ENCODE results near the gene LMLN. TPM values are rescaled to one million over a fixed set of nuclear protein-coding genes. Genes with fewer than 3 reads are reported as not detected.

LMLN gene
- polyA plus RNA-seq, 1 of the 3 experiments (the other 2 are of a cell fraction), result 7.4 TPM

GRCh38 chr3:198030726-198031125, 70.7 kb downstream of the LMLN start:
- Histone ChIP-seq H3K4me1 (ENCODE audit: control insufficient read depth in 1 of 2, insufficient read depth in 2 of 2, low read depth in 1 of 2, low read length in 1 of 2) (0 out of 4 replicates have a peak, but pooled peaks cover 0 to 3% of the 10 kb centered on the region in 2 experiments), H3K27ac (ENCODE audit: low read depth in 2 of 2, low read length in 1 of 2) (no peak overlapping the region), H3K27me3 (ENCODE audit: insufficient read depth) (no peaks in the 10 kb centered on the region), H4K20me1 (ENCODE audit: insufficient read depth) (no peaks in the 10 kb centered on the region), H3K4me3 (ENCODE audit: low read depth in 2 of 2, low read length in 1 of 2) (no peak overlapping the region), H3K9ac (no peak overlapping the region), H3K79me2 (ENCODE audit: insufficient read depth) (no peaks in the 10 kb centered on the region), H3K9me2 (no peaks in the 10 kb centered on the region), H2AFZ (ENCODE audit: low read depth) (no peak overlapping the region), H3K36me3 (replicated peaks in 1 of 2; ENCODE audit: control insufficient read depth in 1 of 2, insufficient read depth in 2 of 2, low read length in 1 of 2) (peaks cover 0 to under 1% of the 10 kb centered on the region in 2 experiments), H3F3A (replicated peaks; ENCODE audit: insufficient read depth) (no peaks in the 10 kb centered on the region), H3K9me3 (no peaks in the 10 kb centered on the region), H3K4me2 (no peak overlapping the region)
- DNase-seq, result no peak
- POLR2A ChIA-PET, result no interaction called here
- WGBS (ENCODE audit: low lambda C conversion rate), result 94% methylated on average over 13 of the region's 13 CpGs
- CTCF ChIA-PET, result interaction anchor here (1.1 to 1.3 kb wide), 2 partner anchors 20 to 28 kb away, joined by 3 read pairs; no protein-coding TSS in a partner anchor
- TF ChIP-seq GABPA (IDR thresholded peaks at IDR 0.05; ENCODE audit: low read depth) (no peak), JUND (IDR thresholded peaks at IDR 0.05) (no peak), EP300 (IDR thresholded peaks at IDR 0.05; ENCODE audit: borderline replicate concordance in 1 of 2, low read depth in 1 of 2, low read length in 1 of 2) (no peak), POLR2AphosphoS5 (IDR thresholded peaks at IDR 0.05; ENCODE audit: low read depth, low read length) (no peak), NRF1 (IDR thresholded peaks at IDR 0.05; ENCODE audit: low read depth, low read length) (no peak), RCOR1 (IDR thresholded peaks at IDR 0.05; ENCODE audit: low read length) (no peak), CHD2 (IDR thresholded peaks at IDR 0.05; ENCODE audit: low read length, partially characterized antibody) (no peak), TCF12 (IDR thresholded peaks at IDR 0.05) (no peak), NFIC (IDR thresholded peaks at IDR 0.05; ENCODE audit: borderline replicate concordance) (no peak), REST (IDR thresholded peaks at IDR 0.05; ENCODE audit: low read depth, low read length) (no peak), GATA2 (CRISPR knock-in tag; IDR thresholded peaks at IDR 0.05) (no peak), IRF3 (IDR thresholded peaks at IDR 0.05; ENCODE audit: low read depth, low read length) (no peak), CTCF (IDR thresholded peaks at IDR 0.05) (no peak), MAX (IDR thresholded peaks at IDR 0.05; ENCODE audit: low read depth) (no peak), USF1 (IDR thresholded peaks at IDR 0.05; ENCODE audit: borderline replicate concordance, low read depth) (no peak), ELF1 (IDR thresholded peaks at IDR 0.05) (no peak), SIN3A (IDR thresholded peaks at IDR 0.05; ENCODE audit: borderline replicate concordance, low read depth, low read length) (no peak), RAD21 (IDR thresholded peaks at IDR 0.05; ENCODE audit: low read length) (no peak), ZBTB33 (IDR thresholded peaks at IDR 0.05; ENCODE audit: borderline replicate concordance, low read depth) (no peak)

Data from SK-N-SH (cell line).